ENCODE data around the gene RASGRP3. TPM values are rescaled to one million over a fixed set of nuclear protein-coding genes. Genes with fewer than 3 reads are reported as not detected.

RASGRP3 gene
- total and polyA plus RNA-seq, 9 of the 15 experiments (the other 6 are each of a cell fraction or from before 2014, with no cell fraction given) = 0.18 to 1.7 (median 1.2) TPM

- TF ChIP-seq HBP1 (CRISPR knock-in tag; IDR thresholded peaks at IDR 0.05) (0 out of 2 replicates have a peak, but pooled peaks have one; percentile 17), SP2 (IDR thresholded peaks at IDR 0.05; ENCODE audit: extremely low read depth, low read depth, low read length, poor library complexity, severe bottlenecking) (no peak), LCOR (CRISPR knock-in tag; IDR thresholded peaks at IDR 0.05) (peak; percentile 72; the same call in 1 of the 2 replicates), ERF (CRISPR knock-in tag; IDR thresholded peaks at IDR 0.05) (no peak), SLC30A9 (CRISPR knock-in tag; IDR thresholded peaks at IDR 0.05) (no peak), ZNF124 (CRISPR knock-in tag; IDR thresholded peaks at IDR 0.05) (no peak), TEAD1 (CRISPR knock-in tag; IDR thresholded peaks at IDR 0.05) (peak in 1 of 2 experiments; percentile 38; a peak in 1 of 4 replicates), ARID1B (IDR thresholded peaks at IDR 0.05) (no peak), CCNT2 (IDR thresholded peaks at IDR 0.05; ENCODE audit: borderline replicate concordance, extremely low read depth, insufficient read length, low read depth, low read length) (no peak), HMGN3 (IDR thresholded peaks at IDR 0.05; ENCODE audit: borderline replicate concordance, extremely low read depth, insufficient read length, low read depth, low read length) (no peak), L3MBTL2 (IDR thresholded peaks at IDR 0.05) (0 out of 2 replicates have a peak, but pooled peaks have one; percentile 18), FOXA3 (CRISPR knock-in tag; conservative IDR thresholded peaks at IDR 0.05 in 1 of 2, IDR thresholded peaks at IDR 0.05 in 1 of 2) (0 out of 4 replicates have a peak, but pooled peaks of 1 of the 2 experiments have one; percentile 30), HNRNPUL1 (IDR thresholded peaks at IDR 0.05; ENCODE audit: low read length) (no peak), DEAF1 (CRISPR knock-in tag; IDR thresholded peaks at IDR 0.05) (no peak), USF1 (CRISPR knock-in tag; IDR thresholded peaks at IDR 0.05) (peak; percentile 64), PHF8 (IDR thresholded peaks at IDR 0.05; ENCODE audit: borderline replicate concordance, low read length) (0 out of 2 replicates have a peak, but pooled peaks have one; percentile 10), IRF1 (CRISPR knock-in tag; IDR thresholded peaks at IDR 0.05; ENCODE audit: borderline replicate concordance) (0 out of 2 replicates have a peak, but pooled peaks have one; percentile 18), ZNF212 (CRISPR knock-in tag; IDR thresholded peaks at IDR 0.05) (no peak), ZNF507 (tag; conservative IDR thresholded peaks at IDR 0.05) (no peak), FOXM1 (IDR thresholded peaks at IDR 0.05; ENCODE audit: low read depth) (no peak), FOXM1 (CRISPR knock-in tag; IDR thresholded peaks at IDR 0.05; ENCODE audit: low read depth) (no peak), FOSL1 (tag; conservative IDR thresholded peaks at IDR 0.05) (peak; percentile 44), TOE1 (IDR thresholded peaks at IDR 0.05; ENCODE audit: borderline replicate concordance) (no peak), TOE1 (CRISPR knock-in tag; IDR thresholded peaks at IDR 0.05; ENCODE audit: borderline replicate concordance, low read depth) (no peak)
These were observed at the start of gene RASGRP3 (continued) for GRCh38 chr2:33476131-33476792.

All from K562 (cell line).